GM19240 (cell line): Measurements from ENCODE around the gene DCTN4.
"Not testable (repeated sequence)": the region's sequence is repeated elsewhere in the genome, so short reads cannot be mapped to it uniquely, and the experiment has no call there.

Experiments used
- DNase-seq: peaks from one replicate; pipeline ENCODE4 v3.0.0; 2011; ENCODE audit warnings: low spot score; ENCODE audit not compliant: insufficient read length

The DCTN4 gene

GRCh38 chr5:150778517-150779396 is 19.9 kb upstream of the DCTN4 start, which contains the start of gene SMIM3:
Gene SMIM3 (plus strand): TSS chr5:150778757. CDS start chr5:150795441, 16,684 bp downstream.
- no peak for DNase-seq

- DNase-seq, result no peak
Measured at GRCh38 chr5:150778088-150778516, 19.3 kb upstream of the DCTN4 start.

GRCh38 chr5:150777685-150778084 is 18.9 kb upstream of the DCTN4 start:
- no peak for DNase-seq

GRCh38 chr5:150774145-150774544 is 15.3 kb upstream of the DCTN4 start:
- DNase-seq, result no peak

- DNase-seq, result no peak
Measured at GRCh38 chr5:150771034-150771795, 12.4 kb upstream of the DCTN4 start.

GRCh38 chr5:150766251-150766650 is 7.4 kb upstream of the DCTN4 start:
- no peak for DNase-seq

- DNase-seq, result no peak
Measured at GRCh38 chr5:150765799-150766169, 7.0 kb upstream of the DCTN4 start.

- no peak for DNase-seq
Measured at GRCh38 chr5:150765011-150765798, 6.4 kb upstream of the DCTN4 start.

GRCh38 chr5:150764530-150764929 is 5.7 kb upstream of the DCTN4 start:
- no peak for DNase-seq

GRCh38 chr5:150763023-150763769 is 4.4 kb upstream of the DCTN4 start:
- no peak for DNase-seq

GRCh38 chr5:150762211-150762610 is 3.4 kb upstream of the DCTN4 start:
- no peak for DNase-seq

GRCh38 chr5:150759334-150759583 is 442 bp upstream of the DCTN4 start:
- DNase-seq, result no peak

GRCh38 chr5:150758203-150758530 is 650 bp downstream of the DCTN4 start:
- no peak for DNase-seq

- DNase-seq, result no peak
Measured at GRCh38 chr5:150757087-150757649, 1.6 kb downstream of the DCTN4 start.

GRCh38 chr5:150753863-150754262 is 5.0 kb downstream of the DCTN4 start:
- DNase-seq, result no peak

- DNase-seq, result no peak
Measured at GRCh38 chr5:150753463-150753862, 5.4 kb downstream of the DCTN4 start.

GRCh38 chr5:150751096-150751891 is 7.5 kb downstream of the DCTN4 start:
- no peak for DNase-seq

GRCh38 chr5:150750469-150750868 is 8.3 kb downstream of the DCTN4 start:
- no peak for DNase-seq

GRCh38 chr5:150743142-150743488 is 15.7 kb downstream of the DCTN4 start:
- not testable (repeated sequence) for DNase-seq

GRCh38 chr5:150742455-150743141 is 16.2 kb downstream of the DCTN4 start:
- DNase-seq, result not testable (repeated sequence)
